ENCODE data around the gene NTPCR. TPM values are rescaled to one million over a fixed set of nuclear protein-coding genes. Genes with fewer than 3 reads are reported as not detected.

The NTPCR gene
- total and polyA plus RNA-seq, 8 donors: 35.1 to 68.3 (median 56.8) TPM

- no peak for ATAC-seq
- DNase-seq: no peak
- intact Hi-C loops (cut with DNase I): no loop called here
- Histone ChIP-seq H3K4me1 (peaks cover 0 to 4% of the 10 kb centered on the region in 2 donors), H3K4me3 (no peak overlapping the region), H3K27me3 (no peaks in the 10 kb centered on the region), H3K36me3 (no peaks in the 10 kb centered on the region), H3K9me3 (no peaks in the 10 kb centered on the region), H3K27ac (no peak overlapping the region)
- TF ChIP-seq CTCF (IDR thresholded peaks at IDR 0.05): no peak
Observed at GRCh38 chr1:232902774-232903350, 47.5 kb upstream of the NTPCR start.

DNA sequence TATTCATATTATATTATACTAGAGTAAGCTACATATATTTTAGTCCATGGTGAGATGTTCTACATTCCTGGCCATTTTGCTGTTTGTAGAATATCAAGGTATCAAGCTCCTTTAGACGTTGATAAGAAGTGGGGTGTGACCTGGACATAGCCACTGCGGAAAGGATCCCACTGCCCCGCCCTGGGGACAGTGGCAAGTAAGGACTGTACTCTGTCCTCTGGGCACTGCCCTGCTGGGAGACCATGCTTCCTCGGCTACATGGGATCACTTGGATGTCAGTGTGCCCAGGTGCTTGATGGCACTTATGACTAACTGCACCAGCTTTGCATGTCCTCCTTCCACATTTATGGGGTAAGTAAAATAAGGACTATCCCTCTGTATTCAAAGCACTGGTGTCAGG is 46.3 kb upstream of the NTPCR start:
- peaks cover 0 to 4% of the 10 kb centered on the region in 2 donors for H3K4me1 ChIP-seq
- no peak overlapping the region for H3K4me3 ChIP-seq
- no peak for ATAC-seq
- no peaks in the 10 kb centered on the region for H3K9me3 ChIP-seq
- no peaks in the 10 kb centered on the region for H3K36me3 ChIP-seq
- intact Hi-C loops (cut with DNase I): no loop called here
- H3K27me3 ChIP-seq: no peaks in the 10 kb centered on the region
- no peak overlapping the region for H3K27ac ChIP-seq
- DNase-seq: no peak
- TF ChIP-seq CTCF (IDR thresholded peaks at IDR 0.05): no peak

DNA sequence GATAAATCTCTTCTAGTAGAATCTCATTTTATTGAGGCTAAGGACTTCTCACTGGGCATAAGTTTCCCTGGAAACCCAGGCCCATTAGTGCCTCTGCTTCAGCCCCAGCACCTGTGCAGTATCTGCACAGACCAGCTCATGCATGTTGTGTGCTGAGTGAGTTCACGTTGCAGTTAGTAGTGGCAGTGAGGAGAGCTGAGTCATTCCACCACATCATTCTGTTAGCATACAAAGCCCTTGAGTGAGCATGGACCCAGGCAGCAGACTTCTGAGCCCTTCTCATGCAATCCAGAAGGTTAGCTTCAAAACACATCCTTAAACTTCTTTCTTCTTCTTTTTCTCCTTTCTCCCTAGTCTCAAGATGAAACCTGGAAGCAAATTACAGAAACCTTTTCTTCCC is 45.8 kb upstream of the NTPCR start:
- Histone ChIP-seq H3K4me1 (peaks cover 0 to 4% of the 10 kb centered on the region in 2 donors), H3K9me3 (no peaks in the 10 kb centered on the region), H3K36me3 (no peaks in the 10 kb centered on the region), H3K27me3 (no peaks in the 10 kb centered on the region), H3K4me3 (no peak overlapping the region), H3K27ac (no peak overlapping the region)
- ATAC-seq: peak; percentile 68
- no peak for DNase-seq
- no peak for TF ChIP-seq CTCF (IDR thresholded peaks at IDR 0.05)
- intact Hi-C loops (cut with DNase I): no loop called here

DNA sequence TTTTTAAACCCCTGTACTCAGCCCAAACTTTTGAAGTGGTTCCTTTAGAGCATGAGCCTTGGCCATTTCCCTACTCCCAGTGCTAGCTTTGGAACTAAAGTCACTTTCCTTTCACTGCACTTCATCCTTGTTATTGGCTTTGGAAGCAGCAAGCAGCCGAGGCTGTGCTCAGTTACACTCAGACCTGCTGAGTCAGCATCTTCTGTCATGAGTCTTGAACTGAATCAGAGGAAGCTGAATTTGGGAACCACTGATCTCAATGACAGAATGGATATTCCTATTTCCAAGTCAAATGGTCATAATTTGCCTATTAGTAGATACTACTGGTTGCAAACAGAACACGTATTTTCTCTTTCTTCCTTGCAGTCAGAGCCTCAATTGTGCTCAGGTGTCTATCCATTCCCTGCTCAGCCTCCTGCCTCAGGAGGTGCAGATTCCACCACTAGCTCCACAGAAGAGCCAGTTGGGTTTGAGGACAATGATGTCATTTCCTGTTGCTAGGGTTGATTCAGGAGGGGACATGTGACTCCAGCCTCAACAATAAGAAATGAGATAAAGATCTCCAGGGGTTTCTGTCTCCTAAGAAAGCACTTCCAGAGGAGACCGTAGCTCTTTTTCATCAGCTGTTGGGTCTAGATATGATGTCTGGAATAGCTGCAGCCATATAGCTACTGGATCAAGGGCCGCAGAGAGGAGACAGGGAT is 44.9 kb upstream of the NTPCR start:
- Histone ChIP-seq H3K4me3 (no peak overlapping the region), H3K36me3 (no peaks in the 10 kb centered on the region), H3K27ac (no peak overlapping the region), H3K9me3 (no peaks in the 10 kb centered on the region), H3K4me1 (peaks cover 0 to 4% of the 10 kb centered on the region in 2 donors), H3K27me3 (no peaks in the 10 kb centered on the region)
- intact Hi-C loops (cut with DNase I): no loop called here
- ATAC-seq (peak; percentile 30), DNase-seq (peak in 1 of 4 donors; percentile 24)
- no peak for TF ChIP-seq CTCF (IDR thresholded peaks at IDR 0.05)

DNA sequence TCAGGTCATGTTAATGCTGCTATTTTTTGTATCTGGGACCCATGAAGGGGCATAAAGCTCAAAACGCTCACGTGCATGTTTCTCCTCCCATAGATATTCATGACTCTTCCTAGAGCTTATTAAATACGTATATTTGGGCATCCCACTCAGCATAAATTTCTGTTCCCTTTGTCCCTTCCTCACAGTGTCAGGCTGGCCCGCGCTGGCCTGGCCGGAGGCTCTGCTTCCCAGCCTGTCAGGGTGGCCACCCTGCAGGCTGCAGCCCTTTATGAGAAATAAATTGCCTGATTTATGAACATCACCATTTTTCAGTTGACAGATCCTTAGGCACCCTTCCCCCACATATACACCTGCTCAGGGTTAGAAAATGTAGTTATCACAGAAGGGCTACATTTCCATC is 44.0 kb upstream of the NTPCR start:
- no peak for ATAC-seq

More for the DNA sequence above, 44.0 kb upstream of the NTPCR start:
- H3K9me3 ChIP-seq: no peaks in the 10 kb centered on the region
- H3K27me3 ChIP-seq: no peaks in the 10 kb centered on the region
- no peak overlapping the region for H3K4me3 ChIP-seq
- TF ChIP-seq CTCF (IDR thresholded peaks at IDR 0.05): no peak
- DNase-seq: no peak
- H3K27ac ChIP-seq: no peak overlapping the region
- H3K36me3 ChIP-seq: no peaks in the 10 kb centered on the region
- no peaks in the 10 kb centered on the region for H3K4me1 ChIP-seq
- intact Hi-C loops (cut with DNase I): no loop called here

Data from left lung (tissue), 10 donors.